DMS53 (cell line): ENCODE measurements around the gene CPB1.

ENCODE experiments used
- DNase-seq: peaks from one replicate; lab custom pipeline; 2025; lab: John Stamatoyannopoulos, UW

CPB1 gene

DNA sequence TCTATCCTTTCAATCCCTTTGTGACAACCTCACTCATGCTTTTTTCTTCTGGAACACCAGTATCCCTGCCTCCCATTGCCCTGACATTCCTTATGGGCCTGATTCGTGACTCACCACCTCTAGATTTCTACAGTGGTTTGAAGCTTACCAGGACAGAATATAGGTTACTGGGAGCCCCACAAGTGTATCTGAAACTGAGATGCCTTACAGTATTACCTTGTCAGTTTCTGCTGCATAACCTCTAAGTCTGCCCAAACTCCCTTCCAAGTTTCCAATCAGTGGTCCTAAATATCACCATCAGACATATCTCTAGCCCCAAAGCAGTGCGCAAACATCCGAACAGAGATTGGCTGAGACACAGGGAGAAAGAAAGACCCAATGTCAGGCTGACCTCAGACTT lies 5.6 kb downstream of the CPB1 start:
- no peak for DNase-seq

- DNase-seq, result no peak
Measured at GRCh38 chr3:148839805-148840204, 12.2 kb downstream of the CPB1 start.

DNA sequence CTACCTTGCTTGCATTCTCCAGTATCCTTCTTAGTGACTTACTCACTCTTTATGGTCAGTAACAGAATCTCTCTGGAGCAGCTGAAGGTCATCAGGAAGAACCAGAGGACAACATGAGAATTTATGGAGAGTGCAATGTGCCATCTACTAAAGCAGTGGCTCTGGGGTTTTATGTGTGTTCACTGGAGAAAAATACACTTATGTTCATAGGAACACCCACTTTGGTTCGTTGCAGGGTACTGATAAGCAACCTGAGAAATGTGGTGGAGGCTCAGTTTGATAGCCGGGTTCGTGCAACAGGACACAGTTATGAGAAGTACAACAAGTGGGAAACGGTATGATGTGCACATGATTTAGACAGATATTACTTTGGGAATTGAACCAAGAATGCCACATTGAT lies 12.8 kb downstream of the CPB1 start:
- DNase-seq, result no peak

DNA sequence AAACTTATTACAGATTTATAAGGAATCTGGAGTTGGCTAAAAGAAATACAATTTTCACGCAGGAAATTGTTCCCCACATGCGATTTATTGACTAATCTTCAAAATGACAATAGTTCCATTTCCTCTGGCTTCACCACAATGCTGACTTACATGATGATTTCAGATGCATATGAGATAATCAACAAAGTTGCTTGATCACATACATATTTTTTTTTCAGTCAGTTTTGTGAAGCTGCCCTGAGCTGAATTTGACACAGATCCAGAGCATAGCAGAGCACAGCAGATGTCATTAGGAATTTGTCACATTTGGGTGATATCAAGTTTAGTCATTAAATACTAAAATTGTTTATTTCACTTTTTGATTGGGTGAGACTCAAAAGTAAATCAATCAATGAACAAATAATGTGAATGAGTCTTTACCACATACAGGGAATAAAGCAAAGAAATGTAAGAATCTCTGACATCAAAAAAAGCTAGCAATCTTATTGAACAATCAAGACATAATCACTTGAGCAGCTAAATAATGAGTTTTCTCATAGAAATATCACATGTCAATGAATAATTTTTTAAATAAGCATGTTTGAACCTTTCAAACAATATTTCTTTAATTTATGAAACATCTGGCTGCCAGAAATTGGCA lies 18.3 kb downstream of the CPB1 start:
- DNase-seq, result no peak

- DNase-seq, result no peak
Measured at GRCh38 chr3:148847351-148847750, 19.7 kb downstream of the CPB1 start.

DNA sequence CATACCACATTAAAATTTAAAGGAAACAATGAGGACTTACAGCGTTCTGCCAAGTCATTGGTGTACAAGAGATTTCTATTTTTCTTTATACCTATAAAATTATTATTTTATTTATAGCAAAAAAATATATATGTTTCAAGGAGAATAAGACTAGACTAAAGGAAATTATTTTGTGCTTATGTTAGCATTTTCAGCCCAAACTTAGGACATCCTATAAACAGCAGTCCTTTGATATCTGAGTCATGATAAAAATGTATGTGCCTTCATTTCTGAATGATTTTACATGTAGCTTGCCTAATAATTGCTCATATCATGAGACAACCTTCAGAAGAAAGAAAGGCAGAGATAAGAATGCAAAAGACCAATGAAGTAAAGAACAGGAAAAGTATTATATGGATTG lies 20.8 kb downstream of the CPB1 start:
- DNase-seq, result no peak

DNA sequence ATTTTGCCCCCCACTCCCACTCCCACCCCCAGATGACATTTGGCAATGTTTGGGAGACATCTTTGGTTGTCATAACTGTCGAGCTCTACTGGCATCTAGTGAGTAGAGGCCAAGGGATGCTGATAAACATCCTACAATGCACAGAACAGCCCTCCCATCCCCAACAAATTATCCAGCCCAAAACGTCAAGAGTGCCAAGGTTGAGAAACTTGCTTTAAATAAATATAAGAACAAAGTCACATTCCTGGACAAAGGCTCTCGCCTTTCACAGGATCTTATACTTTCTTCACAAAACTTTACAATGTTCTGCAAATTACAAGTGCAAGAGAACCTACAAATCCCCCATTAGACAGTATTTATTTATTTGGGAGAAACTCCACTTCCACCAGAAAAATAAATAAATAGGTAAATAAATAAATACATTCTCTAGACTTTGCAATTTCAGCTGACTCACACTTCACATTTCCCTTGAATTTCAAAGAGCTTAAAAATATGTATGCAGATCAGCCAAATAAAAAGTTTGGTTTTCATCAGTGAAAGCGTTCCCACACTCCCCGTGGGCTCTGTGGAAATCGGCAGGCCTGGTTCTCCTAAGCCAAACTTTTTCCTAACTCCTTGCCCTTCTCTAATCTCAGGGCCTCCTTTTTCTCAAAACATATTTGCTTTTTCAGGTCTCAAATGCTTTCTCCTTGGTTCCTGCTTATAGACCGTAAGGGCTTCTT lies 24.8 kb downstream of the CPB1 start:
- DNase-seq, result no peak

DNA sequence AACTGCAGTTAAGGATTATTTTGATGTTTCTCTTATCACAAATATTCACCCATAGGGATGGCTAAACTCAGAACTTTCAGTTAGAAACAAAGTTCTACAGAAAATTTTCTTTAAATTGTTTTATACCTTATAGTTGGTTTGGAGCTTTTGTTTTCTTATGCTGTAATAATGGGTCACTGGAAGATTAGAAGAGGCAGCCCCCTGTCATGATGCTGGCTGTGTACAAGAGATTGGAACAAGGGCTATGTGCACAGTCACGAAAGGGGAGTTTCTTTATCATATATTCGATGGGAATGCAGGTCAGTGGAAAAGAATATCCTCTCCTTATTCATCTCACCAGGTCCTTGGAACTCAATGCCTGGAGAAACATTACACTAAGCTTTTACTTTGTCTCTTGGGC lies 25.5 kb downstream of the CPB1 start:
- DNase-seq, result no peak

DNA sequence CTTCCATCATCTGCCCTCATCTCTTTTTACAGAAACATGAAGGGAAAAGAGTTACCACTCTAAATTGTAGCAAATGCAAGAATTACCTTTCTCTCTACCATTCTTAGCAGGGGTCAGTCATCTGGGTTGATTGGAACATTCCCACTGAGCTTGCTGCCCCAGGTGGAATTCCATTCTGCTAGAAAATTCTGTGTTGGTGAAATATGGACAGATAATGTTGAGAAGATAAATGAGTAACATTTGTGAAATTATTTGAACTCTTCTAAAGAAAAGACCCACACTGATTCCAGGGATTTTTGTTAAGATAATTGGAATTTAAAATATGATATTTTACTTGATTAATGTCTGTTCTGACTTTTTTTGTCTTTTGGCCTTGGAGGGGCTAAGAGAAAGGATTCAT lies 26.4 kb downstream of the CPB1 start:
- no peak for DNase-seq

DNA sequence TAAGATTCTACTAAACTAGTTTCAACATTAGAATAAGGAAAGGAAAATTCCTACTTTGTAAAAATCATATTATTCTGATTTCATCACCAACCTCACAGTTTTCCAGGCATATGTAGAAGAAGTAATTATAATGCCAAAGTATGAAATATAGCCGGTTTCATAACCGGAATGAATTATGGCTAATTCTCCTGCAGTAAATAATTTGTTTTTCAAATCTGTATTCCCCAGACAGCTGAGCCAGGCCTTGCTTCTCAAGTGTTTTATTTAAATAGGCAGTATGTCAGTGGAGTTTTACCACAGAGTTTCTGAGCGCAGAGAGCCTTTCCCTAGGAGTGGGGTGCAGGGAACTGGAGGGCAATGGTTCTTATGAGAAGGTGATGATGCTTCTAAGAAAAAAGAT lies 28.8 kb downstream of the CPB1 start:
- DNase-seq, result no peak

- no peak for DNase-seq
Measured at GRCh38 chr3:148857316-148857715, 29.7 kb downstream of the CPB1 start.

DNA sequence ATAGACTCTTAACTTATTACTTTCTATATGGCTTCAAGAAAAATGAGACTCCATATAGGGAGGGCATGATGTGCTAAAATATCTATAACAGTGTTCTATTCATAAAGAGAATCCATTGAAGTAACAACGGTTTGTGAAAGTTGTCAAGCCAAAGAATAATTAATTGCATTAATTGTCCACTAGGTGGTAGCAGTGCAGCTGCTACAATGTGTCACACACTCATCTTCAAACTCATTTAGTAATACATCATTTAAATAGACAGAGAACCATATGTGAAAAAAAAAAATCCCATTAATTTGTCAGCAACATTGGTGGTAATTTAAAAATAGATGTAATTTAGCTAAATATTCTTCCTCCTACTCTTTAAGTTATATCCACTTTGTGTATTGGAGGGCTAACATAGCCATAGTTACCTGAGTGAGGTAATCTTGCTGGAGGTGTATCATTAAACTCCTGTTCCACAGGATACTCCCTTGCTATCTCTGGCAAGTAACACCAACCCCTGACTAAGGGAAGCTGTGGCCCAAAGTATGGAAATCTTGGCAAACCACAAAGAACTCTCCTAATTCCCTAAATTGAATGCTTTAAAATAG lies 33.8 kb downstream of the CPB1 start:
- peak; percentile 74 for DNase-seq

DNA sequence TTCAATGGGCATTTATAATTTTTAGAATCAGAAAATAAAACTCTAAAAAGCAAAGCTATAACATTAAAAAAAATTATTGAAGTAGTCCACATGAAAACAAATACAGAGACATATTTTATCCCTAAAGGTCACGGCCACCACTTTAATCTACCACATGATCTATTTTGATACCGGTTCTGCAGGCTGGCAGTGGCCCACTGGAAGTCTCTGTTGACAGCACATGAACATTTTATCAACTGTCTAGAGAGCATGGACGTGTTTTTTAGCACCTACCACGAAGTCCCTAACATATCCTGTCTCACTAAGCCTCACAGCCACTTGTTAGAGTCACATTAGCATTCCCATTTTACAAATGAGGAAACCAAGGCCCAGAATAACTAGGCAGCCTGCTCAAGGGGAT lies 35.7 kb downstream of the CPB1 start:
- DNase-seq, result no peak

DNA sequence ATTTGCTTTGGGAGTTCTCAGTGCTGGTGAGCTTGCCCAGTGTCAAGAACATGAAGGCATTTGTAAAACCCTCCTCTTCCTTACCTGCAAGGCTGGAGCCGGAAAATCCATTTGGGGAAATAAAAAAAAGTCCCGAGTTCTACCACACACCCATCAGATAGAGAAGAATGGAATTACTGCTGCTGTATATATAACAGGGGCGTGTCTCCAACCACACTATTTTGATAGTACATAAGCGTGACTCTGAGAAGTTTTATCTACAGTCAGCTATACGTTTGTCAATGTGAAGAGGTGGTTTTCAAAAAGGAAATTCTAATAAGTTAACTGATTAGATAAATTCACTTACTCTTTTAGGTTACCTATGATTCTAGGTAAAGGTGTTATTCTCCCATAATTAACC lies 36.2 kb downstream of the CPB1 start:
- DNase-seq, result no peak

GRCh38 chr3:148865049-148865448 lies 37.4 kb downstream of the CPB1 start, which contains the start of gene CPA3:
Gene CPA3 (plus strand): TSS chr3:148865296. CDS start chr3:148865308, 12 bp downstream.
- DNase-seq, result no peak

- no peak for DNase-seq
Measured at GRCh38 chr3:148866261-148866660, 38.6 kb downstream of the CPB1 start.

GRCh38 chr3:148873270-148873927 lies 45.8 kb downstream of the CPB1 start:
- peak; percentile 7 for DNase-seq

- no peak for DNase-seq
Measured at GRCh38 chr3:148873977-148874376, 46.4 kb downstream of the CPB1 start.

DNA sequence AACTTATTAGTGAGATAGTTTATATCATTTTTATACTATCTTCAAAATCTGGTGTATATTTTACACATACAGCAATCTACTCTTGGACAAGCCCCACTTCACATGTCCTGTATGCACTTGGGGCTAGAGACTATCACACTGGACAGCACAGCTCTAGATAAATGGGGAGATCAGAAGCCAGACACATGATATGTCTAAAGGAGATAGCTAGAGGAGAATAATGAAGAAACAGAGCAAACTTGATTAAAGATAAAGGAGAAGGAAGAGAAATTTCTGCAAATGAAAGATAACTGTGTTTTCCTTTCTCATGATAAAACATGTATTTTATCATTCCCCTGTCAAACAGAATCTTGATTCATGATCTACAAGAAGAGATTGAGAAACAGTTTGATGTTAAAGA lies 50.5 kb downstream of the CPB1 start:
- DNase-seq, result no peak

DNA sequence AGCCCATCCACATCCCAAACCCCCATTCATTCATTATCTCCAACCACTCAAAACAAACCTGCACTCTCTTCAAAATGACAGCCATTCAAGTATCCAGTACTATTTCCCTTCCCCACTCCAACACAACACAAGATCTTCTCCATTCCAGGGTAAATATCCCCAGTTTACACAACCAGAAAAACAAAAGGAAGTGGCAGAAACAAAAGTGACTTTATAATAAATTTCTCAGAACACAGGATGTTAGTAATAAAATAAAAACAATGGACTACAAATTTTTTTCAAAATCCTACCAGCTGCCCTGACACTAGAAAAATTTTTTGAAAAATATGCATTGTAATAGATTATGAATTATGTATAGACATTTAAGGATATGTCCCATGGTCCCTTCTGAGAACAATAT lies 51.6 kb downstream of the CPB1 start:
- DNase-seq, result peak; percentile 31

DNA sequence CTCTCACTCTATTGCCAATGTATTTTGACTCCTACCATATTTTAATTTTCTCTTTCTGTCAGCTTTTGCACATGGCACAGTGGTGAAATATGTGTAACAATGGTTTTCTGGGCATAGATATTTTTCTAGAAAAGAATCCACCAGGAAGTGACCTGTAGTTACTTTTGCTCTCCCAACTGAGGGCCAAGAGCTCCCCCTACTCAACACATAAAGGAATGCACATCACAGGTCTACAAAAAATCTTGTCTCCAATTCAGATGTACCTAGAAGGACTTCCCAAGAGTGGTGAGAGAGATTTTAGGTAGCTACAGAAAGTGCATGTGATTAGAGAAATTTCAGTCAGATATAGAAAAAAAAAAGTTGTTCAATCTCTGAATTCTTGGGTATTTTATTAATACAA lies 53.1 kb downstream of the CPB1 start:
- DNase-seq, result peak; percentile 41

- no peak for DNase-seq
Measured at GRCh38 chr3:148881286-148881685, 53.7 kb downstream of the CPB1 start.

DNA sequence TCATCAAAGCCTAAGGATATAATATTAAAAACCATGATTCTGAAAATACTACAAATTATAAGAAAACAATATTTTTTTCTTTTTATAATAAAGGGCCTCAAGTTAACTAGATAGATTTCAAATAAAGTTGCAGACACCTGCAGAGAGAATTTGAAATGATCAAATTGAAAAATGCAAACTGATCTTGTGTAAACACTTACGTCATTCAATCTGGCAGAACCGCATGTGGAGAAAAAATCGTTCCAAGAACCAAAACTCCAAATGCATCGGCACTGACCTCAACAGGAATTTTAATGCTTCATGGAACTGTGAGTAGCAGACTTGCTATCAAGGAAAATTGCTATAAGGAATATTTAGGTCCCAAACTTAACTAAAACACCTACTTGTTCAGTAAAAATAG lies 54.7 kb downstream of the CPB1 start:
- DNase-seq, result peak; percentile 65
